ENCODE data around the gene RNF151.
"Not testable (repeated sequence)": the region's sequence is repeated elsewhere in the genome, so short reads cannot be mapped to it uniquely, and the experiment has no call there.

GRCh38 chr16:2011726-2012125, 45.1 kb downstream of the RNF151 start:
- TF ChIP-seq PBX3, JUN (IDR thresholded peaks at IDR 0.05): not testable (repeated sequence)

Measured in A549 (cell line).